Epithelial cell of proximal tubule (primary cell): ENCODE data around the gene CXCR5. TPM values are rescaled to one million over a fixed set of nuclear protein-coding genes. Genes with fewer than 3 reads are reported as not detected.

Experiments
- DNase-seq: peaks from one replicate; pipeline ENCODE4 v3.0.0-alpha.2; 2011; ENCODE audit warnings: low read depth
- H3K4me3 ChIP-seq: 2 replicates; pipeline ENCODE4 v1.5.1; 2011; ENCODE audit warnings: low read depth, mild to moderate bottlenecking, low read length
- total RNA-seq: library from RNA; depleted of rRNA; stranded (reverse); fragments of >200 nt; gene quantifications from 2 replicates; pipeline ENCODE4 v1.2.3, GENCODE V29; 2015
- TF ChIP-seq, protein P1 (sequence below): conservative IDR thresholded peaks from 2 replicates; pipeline ENCODE4 v1.5.1; 2012; ENCODE audit warnings: low read depth, mild to moderate bottlenecking, low read length

CXCR5 gene
- total RNA-seq, 1 donor from 2014 or later = not detected

GRCh38 chr11:118913411-118914125 lies 29.9 kb downstream of the CXCR5 start:
- no peak for DNase-seq
- H3K4me3 ChIP-seq = peak overlapping the region; percentile 1

DNA sequence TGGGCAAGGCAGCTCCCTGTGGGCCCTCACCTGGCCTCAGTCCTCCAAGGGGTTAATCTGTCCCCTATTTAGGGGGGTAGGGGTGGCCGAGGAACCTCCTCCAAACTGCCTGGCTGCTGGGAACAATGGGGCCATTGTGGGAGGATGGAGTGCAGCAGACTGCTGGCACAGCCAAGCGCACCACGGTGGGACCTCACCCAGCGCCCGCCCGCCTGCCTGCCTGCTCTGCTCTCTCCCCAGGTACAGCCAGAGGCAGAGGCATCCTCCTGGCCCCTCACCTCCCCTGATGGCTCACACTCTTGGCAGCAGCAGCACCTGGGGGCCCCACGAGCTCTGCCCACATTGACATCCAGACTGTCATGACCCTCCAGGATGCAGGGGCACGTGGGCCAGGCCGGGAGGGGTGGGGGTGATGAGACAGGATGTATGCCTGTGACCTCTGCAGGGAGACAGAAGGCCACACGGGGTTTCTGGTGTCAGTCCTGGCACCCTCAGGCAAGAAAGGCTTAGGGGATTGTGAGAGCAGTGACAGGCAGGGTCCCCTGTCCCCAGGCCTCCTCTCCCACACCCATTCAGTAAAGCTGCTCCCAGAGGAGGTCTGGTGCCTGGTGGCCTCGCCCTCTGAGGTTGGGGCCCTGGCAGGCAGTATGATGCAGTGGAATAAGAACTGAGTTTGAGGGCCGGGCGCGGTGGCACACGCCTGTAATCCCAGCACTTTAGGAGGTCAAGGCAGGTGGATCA lies 30.7 kb downstream of the CXCR5 start:
- TF ChIP-seq, protein P1, sequence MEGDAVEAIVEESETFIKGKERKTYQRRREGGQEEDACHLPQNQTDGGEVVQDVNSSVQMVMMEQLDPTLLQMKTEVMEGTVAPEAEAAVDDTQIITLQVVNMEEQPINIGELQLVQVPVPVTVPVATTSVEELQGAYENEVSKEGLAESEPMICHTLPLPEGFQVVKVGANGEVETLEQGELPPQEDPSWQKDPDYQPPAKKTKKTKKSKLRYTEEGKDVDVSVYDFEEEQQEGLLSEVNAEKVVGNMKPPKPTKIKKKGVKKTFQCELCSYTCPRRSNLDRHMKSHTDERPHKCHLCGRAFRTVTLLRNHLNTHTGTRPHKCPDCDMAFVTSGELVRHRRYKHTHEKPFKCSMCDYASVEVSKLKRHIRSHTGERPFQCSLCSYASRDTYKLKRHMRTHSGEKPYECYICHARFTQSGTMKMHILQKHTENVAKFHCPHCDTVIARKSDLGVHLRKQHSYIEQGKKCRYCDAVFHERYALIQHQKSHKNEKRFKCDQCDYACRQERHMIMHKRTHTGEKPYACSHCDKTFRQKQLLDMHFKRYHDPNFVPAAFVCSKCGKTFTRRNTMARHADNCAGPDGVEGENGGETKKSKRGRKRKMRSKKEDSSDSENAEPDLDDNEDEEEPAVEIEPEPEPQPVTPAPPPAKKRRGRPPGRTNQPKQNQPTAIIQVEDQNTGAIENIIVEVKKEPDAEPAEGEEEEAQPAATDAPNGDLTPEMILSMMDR = no peak
- peak overlapping the region; percentile 1 for H3K4me3 ChIP-seq
- no peak for DNase-seq

More at GRCh38 chr11:118913411-118914125, 29.9 kb downstream of the CXCR5 start:
- TF ChIP-seq, protein P1 = no peak

- no peak for DNase-seq
- TF ChIP-seq, protein P1 = no peak
- H3K4me3 ChIP-seq = no peak overlapping the region
Observed at GRCh38 chr11:118914987-118915386, 31.3 kb downstream of the CXCR5 start.

- DNase-seq = no peak
- TF ChIP-seq, protein P1 = no peak
- no peak overlapping the region for H3K4me3 ChIP-seq
Observed at GRCh38 chr11:118915396-118915795, 31.7 kb downstream of the CXCR5 start.

DNA sequence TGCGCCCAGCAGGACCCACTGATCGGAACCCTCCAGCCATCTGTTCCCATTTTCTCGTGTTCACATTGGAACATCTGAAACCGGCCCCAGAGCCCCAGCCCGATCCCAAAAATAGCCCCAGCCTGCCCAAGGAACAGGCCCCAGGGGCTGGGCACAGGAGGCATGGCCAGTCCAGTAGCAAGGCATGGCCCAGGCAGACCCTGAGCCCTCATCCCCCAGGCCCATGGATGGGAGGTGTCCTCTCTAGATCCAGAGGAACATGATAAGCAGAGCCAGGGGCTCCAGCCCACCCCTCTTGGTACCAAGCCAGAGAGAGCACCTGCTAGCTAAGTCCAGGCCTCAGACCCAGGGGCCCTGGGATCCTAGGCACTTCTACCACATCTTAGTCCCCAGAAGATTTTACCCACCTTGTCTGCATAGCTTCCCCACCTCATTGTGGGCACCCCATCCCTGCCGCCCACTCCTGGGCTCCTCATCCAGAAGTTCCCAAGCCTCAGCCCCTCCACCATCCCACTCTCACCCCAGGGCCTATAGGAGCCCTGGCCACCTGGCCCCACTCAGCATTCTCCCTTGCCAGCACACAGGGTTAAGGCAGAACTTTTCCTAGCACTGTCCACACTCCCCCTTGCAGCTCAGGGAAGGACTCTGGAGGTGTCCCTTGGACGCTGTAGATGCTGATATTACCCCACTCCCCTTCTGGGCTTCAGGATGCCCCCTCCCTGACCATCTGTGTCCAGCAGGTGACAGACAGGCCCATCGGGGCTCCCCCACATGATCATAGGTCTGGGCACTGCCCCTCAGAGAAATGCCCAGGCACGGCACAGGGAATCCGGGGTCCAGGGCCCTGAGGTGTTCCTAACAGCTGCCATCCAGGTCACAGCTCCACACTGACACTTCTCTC lies 32.5 kb downstream of the CXCR5 start:
- no peak for DNase-seq
- H3K4me3 ChIP-seq = no peak overlapping the region
- TF ChIP-seq, protein P1 = no peak

GRCh38 chr11:118916842-118917388 lies 33.2 kb downstream of the CXCR5 start:
- TF ChIP-seq, protein P1 = no peak
- H3K4me3 ChIP-seq = no peak overlapping the region
- DNase-seq = no peak
